Measurements from ENCODE around the gene SCN9A. TPM values are rescaled to one million over a fixed set of nuclear protein-coding genes. Genes with fewer than 3 reads are reported as not detected.
"Not testable (repeated sequence)": the region's sequence is repeated elsewhere in the genome, so short reads cannot be mapped to it uniquely, and the experiment has no call there.

Gene SCN9A
- polyA plus RNA-seq, 1 donor = 7.3 TPM

- DNase-seq = peak; percentile 14 to 67
- Histone ChIP-seq H3K4me3 (ENCODE audit: low read length) (no peak overlapping the region), H3K4me1 (ENCODE audit: control insufficient read depth, insufficient read depth, low read length) (peaks cover 3% of the 10 kb centered on the region), H3K36me3 (ENCODE audit: control insufficient read depth, insufficient read depth, low read length) (no peaks in the 10 kb centered on the region), H3K27ac (ENCODE audit: low read length) (peak overlapping the region; percentile 35), H3K9me3 (ENCODE audit: control insufficient read depth, low read depth, low read length) (no peaks in the 10 kb centered on the region), H3K27me3 (ENCODE audit: control insufficient read depth, insufficient read depth, low read length) (no peaks in the 10 kb centered on the region)
- WGBS (ENCODE audit: insufficient coverage, low lambda C conversion rate) = no CpG with 5 or more reads among the region's 4 CpGs
Observed at GRCh38 chr2:166230024-166230723, 145.6 kb downstream of the SCN9A start.

- no peaks in the 10 kb centered on the region for H3K27me3 ChIP-seq (ENCODE audit: control insufficient read depth, insufficient read depth, low read length)
- H3K4me3 ChIP-seq (ENCODE audit: low read length) = no peak overlapping the region
- H3K9me3 ChIP-seq (ENCODE audit: control insufficient read depth, low read depth, low read length) = no peaks in the 10 kb centered on the region
- no peak for DNase-seq
- H3K4me1 ChIP-seq (ENCODE audit: control insufficient read depth, insufficient read depth, low read length) = peaks cover 3% of the 10 kb centered on the region
- H3K27ac ChIP-seq (ENCODE audit: low read length) = peak overlapping the region; percentile 35
- H3K36me3 ChIP-seq (ENCODE audit: control insufficient read depth, insufficient read depth, low read length) = no peaks in the 10 kb centered on the region
Observed at GRCh38 chr2:166229678-166230023, 146.1 kb downstream of the SCN9A start.

GRCh38 chr2:166224197-166224596 lies 151.5 kb downstream of the SCN9A start:
- no peaks in the 10 kb centered on the region for H3K9me3 ChIP-seq (ENCODE audit: control insufficient read depth, low read depth, low read length)
- no peaks in the 10 kb centered on the region for H3K27me3 ChIP-seq (ENCODE audit: control insufficient read depth, insufficient read depth, low read length)
- H3K27ac ChIP-seq (ENCODE audit: low read length) = no peak overlapping the region
- no peak for DNase-seq
- no peaks in the 10 kb centered on the region for H3K4me1 ChIP-seq (ENCODE audit: control insufficient read depth, insufficient read depth, low read length)
- H3K36me3 ChIP-seq (ENCODE audit: control insufficient read depth, insufficient read depth, low read length) = no peaks in the 10 kb centered on the region
- H3K4me3 ChIP-seq (ENCODE audit: low read length) = no peak overlapping the region

- WGBS (ENCODE audit: insufficient coverage, low lambda C conversion rate) = 50% methylated on average over 1 of the region's 4 CpGs
Observed at GRCh38 chr2:166223298-166223697, 152.4 kb downstream of the SCN9A start.

GRCh38 chr2:166211079-166211478 lies 164.7 kb downstream of the SCN9A start:
- Histone ChIP-seq H3K27ac (ENCODE audit: low read length) (no peak overlapping the region), H3K27me3 (ENCODE audit: control insufficient read depth, insufficient read depth, low read length) (no peaks in the 10 kb centered on the region), H3K9me3 (ENCODE audit: control insufficient read depth, low read depth, low read length) (peaks cover 3% of the 10 kb centered on the region), H3K4me3 (ENCODE audit: low read length) (no peak overlapping the region), H3K4me1 (ENCODE audit: control insufficient read depth, insufficient read depth, low read length) (no peaks in the 10 kb centered on the region), H3K36me3 (ENCODE audit: control insufficient read depth, insufficient read depth, low read length) (no peaks in the 10 kb centered on the region)
- no CpG with 5 or more reads among the region's 1 CpG for WGBS (ENCODE audit: insufficient coverage, low lambda C conversion rate)
- no peak for DNase-seq

More at GRCh38 chr2:166223298-166223697, 152.4 kb downstream of the SCN9A start:
- no peaks in the 10 kb centered on the region for H3K9me3 ChIP-seq (ENCODE audit: control insufficient read depth, low read depth, low read length)
- no peaks in the 10 kb centered on the region for H3K36me3 ChIP-seq (ENCODE audit: control insufficient read depth, insufficient read depth, low read length)
- no peaks in the 10 kb centered on the region for H3K27me3 ChIP-seq (ENCODE audit: control insufficient read depth, insufficient read depth, low read length)
- H3K27ac ChIP-seq (ENCODE audit: low read length) = no peak overlapping the region
- H3K4me3 ChIP-seq (ENCODE audit: low read length) = no peak overlapping the region
- no peaks in the 10 kb centered on the region for H3K4me1 ChIP-seq (ENCODE audit: control insufficient read depth, insufficient read depth, low read length)
- DNase-seq = no peak

GRCh38 chr2:166209944-166210343 lies 165.8 kb downstream of the SCN9A start:
- not testable (repeated sequence) for H3K4me1 ChIP-seq (ENCODE audit: control insufficient read depth, insufficient read depth, low read length); H3K4me3 ChIP-seq (ENCODE audit: low read length); H3K9me3 ChIP-seq (ENCODE audit: control insufficient read depth, low read depth, low read length); H3K36me3 ChIP-seq (ENCODE audit: control insufficient read depth, insufficient read depth, low read length); H3K27me3 ChIP-seq (ENCODE audit: control insufficient read depth, insufficient read depth, low read length); DNase-seq; H3K27ac ChIP-seq (ENCODE audit: low read length)
- no CpG with 5 or more reads among the region's 4 CpGs for WGBS (ENCODE audit: insufficient coverage, low lambda C conversion rate)

- not testable (repeated sequence) for H3K27ac ChIP-seq (ENCODE audit: low read length); H3K4me3 ChIP-seq (ENCODE audit: low read length); H3K9me3 ChIP-seq (ENCODE audit: control insufficient read depth, low read depth, low read length); H3K36me3 ChIP-seq (ENCODE audit: control insufficient read depth, insufficient read depth, low read length); H3K27me3 ChIP-seq (ENCODE audit: control insufficient read depth, insufficient read depth, low read length); H3K4me1 ChIP-seq (ENCODE audit: control insufficient read depth, insufficient read depth, low read length); DNase-seq
- no CpG with 5 or more reads among the region's 1 CpG for WGBS (ENCODE audit: insufficient coverage, low lambda C conversion rate)
Observed at GRCh38 chr2:166209367-166209766, 166.4 kb downstream of the SCN9A start.

- H3K36me3 ChIP-seq (ENCODE audit: control insufficient read depth, insufficient read depth, low read length); H3K4me1 ChIP-seq (ENCODE audit: control insufficient read depth, insufficient read depth, low read length); H3K27me3 ChIP-seq (ENCODE audit: control insufficient read depth, insufficient read depth, low read length); H3K27ac ChIP-seq (ENCODE audit: low read length); H3K4me3 ChIP-seq (ENCODE audit: low read length); DNase-seq; H3K9me3 ChIP-seq (ENCODE audit: control insufficient read depth, low read depth, low read length): not testable (repeated sequence)
- no CpG with 5 or more reads among the region's 1 CpG for WGBS (ENCODE audit: insufficient coverage, low lambda C conversion rate)
Observed at GRCh38 chr2:166206153-166206552, 169.6 kb downstream of the SCN9A start.

GRCh38 chr2:166202778-166203177 lies 173.0 kb downstream of the SCN9A start:
- Histone ChIP-seq H3K4me1 (ENCODE audit: control insufficient read depth, insufficient read depth, low read length) (no peaks in the 10 kb centered on the region), H3K36me3 (ENCODE audit: control insufficient read depth, insufficient read depth, low read length) (no peaks in the 10 kb centered on the region), H3K27ac (ENCODE audit: low read length) (no peak overlapping the region), H3K9me3 (ENCODE audit: control insufficient read depth, low read depth, low read length) (no peaks in the 10 kb centered on the region), H3K4me3 (ENCODE audit: low read length) (no peak overlapping the region), H3K27me3 (ENCODE audit: control insufficient read depth, insufficient read depth, low read length) (no peaks in the 10 kb centered on the region)
- DNase-seq = no peak

GRCh38 chr2:166197446-166197845 lies 178.3 kb downstream of the SCN9A start:
- no peak for DNase-seq
- H3K36me3 ChIP-seq (ENCODE audit: control insufficient read depth, insufficient read depth, low read length) = no peaks in the 10 kb centered on the region
- 75% methylated on average over 2 of the region's 3 CpGs for WGBS (ENCODE audit: insufficient coverage, low lambda C conversion rate)
- no peaks in the 10 kb centered on the region for H3K4me1 ChIP-seq (ENCODE audit: control insufficient read depth, insufficient read depth, low read length)
- H3K27me3 ChIP-seq (ENCODE audit: control insufficient read depth, insufficient read depth, low read length) = no peaks in the 10 kb centered on the region
- H3K27ac ChIP-seq (ENCODE audit: low read length) = no peak overlapping the region
- no peak overlapping the region for H3K4me3 ChIP-seq (ENCODE audit: low read length)
- H3K9me3 ChIP-seq (ENCODE audit: control insufficient read depth, low read depth, low read length) = no peaks in the 10 kb centered on the region

GRCh38 chr2:166193407-166193806 lies 182.3 kb downstream of the SCN9A start:
- Histone ChIP-seq H3K9me3 (ENCODE audit: control insufficient read depth, low read depth, low read length) (no peaks in the 10 kb centered on the region), H3K4me3 (ENCODE audit: low read length) (no peak overlapping the region), H3K36me3 (ENCODE audit: control insufficient read depth, insufficient read depth, low read length) (no peaks in the 10 kb centered on the region), H3K4me1 (ENCODE audit: control insufficient read depth, insufficient read depth, low read length) (no peaks in the 10 kb centered on the region), H3K27me3 (ENCODE audit: control insufficient read depth, insufficient read depth, low read length) (no peaks in the 10 kb centered on the region), H3K27ac (ENCODE audit: low read length) (no peak overlapping the region)
- DNase-seq = no peak
- 83% methylated on average over 1 of the region's 2 CpGs for WGBS (ENCODE audit: insufficient coverage, low lambda C conversion rate)
